Stomach (tissue), 9 donors: ENCODE results near the gene CDH23. TPM values are rescaled to one million over a fixed set of nuclear protein-coding genes. Genes with fewer than 3 reads are reported as not detected.

Experiments
- DNase-seq, 2 donors: peaks; one replicate each; pipeline versions ENCODE4 v3.0.0 to v3.0.0-alpha.2; 2013 to 2019
- H3K27ac ChIP-seq, 5 donors: fragments of 200-600 bp in 4 of 5; sonication (generic) in 4 of 5; one replicate each; pipeline ENCODE4 v1.5.1; 2013 to 2019; ENCODE audit warnings: mild to moderate bottlenecking in 1 of 5, moderate library complexity in 1 of 5
- H3K27me3 ChIP-seq, 3 donors: fragments of 200-600 bp; sonication (generic); one replicate each; pipeline ENCODE4 v1.5.1; 2017 to 2019; ENCODE audit warnings: mixed run types in 1 of 3
- H3K36me3 ChIP-seq, 4 donors: fragments of 200-600 bp; sonication (generic); 1 replicate in 3 of 4; 2 replicates in 1 of 4; pipeline ENCODE4 v1.5.1; 2016 to 2019
- H3K4me1 ChIP-seq, 4 donors: fragments of 200-600 bp; sonication (generic); one replicate each; pipeline ENCODE4 v1.5.1; 2016 to 2019
- H3K4me3 ChIP-seq, 4 donors: fragments of 200-600 bp; sonication (generic) in 3 of 4; one replicate each; pipeline ENCODE4 v1.5.1; 2016 to 2019; ENCODE audit warnings: mild to moderate bottlenecking in 1 of 4
- H3K9me3 ChIP-seq, 4 donors: fragments of 200-600 bp; sonication (generic); one replicate each; pipeline ENCODE4 v1.5.1; 2016 to 2019
- EP300 ChIP-seq: sonication (generic); formaldehyde crosslinking; IDR thresholded peaks from one replicate; pipeline ENCODE4 v1.6.1; 2017; ENCODE audit warnings: antibody characterized with exemption
- POLR2A ChIP-seq, 4 donors: fragments of 450-650 bp; IDR thresholded peaks; one replicate each; pipeline ENCODE4 v1.6.1; 2016; ENCODE audit warnings: antibody characterized with exemption in 4 of 4, control low read depth in 2 of 4, mild to moderate bottlenecking in 1 of 4, moderate library complexity in 1 of 4
- POLR2AphosphoS5 ChIP-seq, 3 donors: sonication (generic); formaldehyde crosslinking; IDR thresholded peaks; one replicate each; pipeline ENCODE4 v1.6.1; 2016; ENCODE audit warnings: antibody characterized with exemption in 3 of 3
- WGBS, 5 donors: extraction: QIAGEN DNeasy Blood & Tissue Kit in 3 of 5; methylation state at CpG; one replicate each; pipeline versions ENCODE4 v1.1.5 to v1.1.7; 2013 to 2018; 5-methylcytosine and 5-hydroxymethylcytosine counted together
- intact Hi-C: fragments of 100-400 bp; cut with DNase I; formaldehyde crosslinking; loops from one replicate; pipeline ENCODE4 v1.15.1; 2023; ENCODE audit warnings: low total_unique reads
- polyA plus RNA-seq, 3 donors: library from polyadenylated mRNA; stranded (reverse); fragments of 200-250 nt; gene quantifications; one replicate each; pipeline ENCODE4 v1.2.3, GENCODE V29; 2013
- total RNA-seq, 5 donors: library from RNA; depleted of rRNA; stranded (reverse); fragments of >200 nt; gene quantifications; one replicate each; pipeline versions ENCODE4 v1.1.0 to v1.2.3, GENCODE V29; 2014 to 2016
- TF ChIP-seq, protein P1 (sequence below), 7 experiments: fragments of 450-650 bp in 4 of 7; fragments of 200-600 bp in 3 of 7; sonication (generic) in 3 of 7; IDR thresholded peaks; one replicate each; pipeline ENCODE4 v1.5.1; 2016 to 2019; ENCODE audit warnings: antibody characterized with exemption in 7 of 7, control low read depth in 2 of 7, mild to moderate bottlenecking in 1 of 7
- donor health status: healthy with polysubstance abuse.
- donor health status: Bipolar disorder and iron deficiency.
- donor health status: healthy.

The CDH23 gene
- total and polyA plus RNA-seq, 8 donors: 0.31 to 8.2 (median 2.2) TPM

DNA sequence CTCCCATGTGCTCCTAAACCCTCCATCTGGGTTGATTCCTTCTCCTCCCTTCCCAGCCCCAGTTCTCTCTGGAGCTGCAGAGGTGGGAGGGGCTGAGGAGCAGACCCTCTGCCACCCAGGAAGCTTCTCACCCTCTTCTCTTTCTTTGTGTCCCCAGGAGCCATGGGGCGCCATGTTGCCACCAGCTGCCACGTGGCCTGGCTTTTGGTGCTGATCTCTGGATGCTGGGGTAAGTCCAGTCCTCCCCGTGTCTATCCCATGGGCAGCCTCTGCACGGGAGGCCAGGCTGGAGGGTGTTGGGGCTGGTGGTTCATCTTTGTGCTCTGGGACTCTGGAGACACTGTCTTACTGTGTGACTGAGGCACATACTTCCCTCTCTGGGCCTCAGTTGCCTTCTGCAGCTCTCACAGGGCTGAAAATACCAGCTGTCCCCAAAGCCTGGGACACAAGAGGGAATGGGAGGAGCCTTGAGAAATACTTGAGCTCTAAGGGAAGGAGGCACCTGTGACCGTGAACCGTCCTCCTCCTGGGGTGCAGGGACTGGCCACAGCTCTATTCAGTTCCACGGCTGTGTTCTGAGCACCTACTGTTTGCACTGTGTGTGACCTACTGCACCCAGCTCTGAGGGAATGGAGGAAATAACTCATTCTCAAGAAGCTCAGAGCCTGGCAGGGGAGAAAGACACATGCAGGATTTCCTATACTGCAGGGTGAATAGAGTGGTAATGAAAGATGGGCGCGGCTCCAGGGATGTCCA, 43.1 kb downstream of the CDH23 start:
- DNase-seq: no peak
- no peak for TF ChIP-seq EP300
- TF ChIP-seq POLR2A (IDR thresholded peaks at IDR 0.05): no peak
- TF ChIP-seq POLR2AphosphoS5 (IDR thresholded peaks at IDR 0.05): no peak
- TF ChIP-seq, protein P1, sequence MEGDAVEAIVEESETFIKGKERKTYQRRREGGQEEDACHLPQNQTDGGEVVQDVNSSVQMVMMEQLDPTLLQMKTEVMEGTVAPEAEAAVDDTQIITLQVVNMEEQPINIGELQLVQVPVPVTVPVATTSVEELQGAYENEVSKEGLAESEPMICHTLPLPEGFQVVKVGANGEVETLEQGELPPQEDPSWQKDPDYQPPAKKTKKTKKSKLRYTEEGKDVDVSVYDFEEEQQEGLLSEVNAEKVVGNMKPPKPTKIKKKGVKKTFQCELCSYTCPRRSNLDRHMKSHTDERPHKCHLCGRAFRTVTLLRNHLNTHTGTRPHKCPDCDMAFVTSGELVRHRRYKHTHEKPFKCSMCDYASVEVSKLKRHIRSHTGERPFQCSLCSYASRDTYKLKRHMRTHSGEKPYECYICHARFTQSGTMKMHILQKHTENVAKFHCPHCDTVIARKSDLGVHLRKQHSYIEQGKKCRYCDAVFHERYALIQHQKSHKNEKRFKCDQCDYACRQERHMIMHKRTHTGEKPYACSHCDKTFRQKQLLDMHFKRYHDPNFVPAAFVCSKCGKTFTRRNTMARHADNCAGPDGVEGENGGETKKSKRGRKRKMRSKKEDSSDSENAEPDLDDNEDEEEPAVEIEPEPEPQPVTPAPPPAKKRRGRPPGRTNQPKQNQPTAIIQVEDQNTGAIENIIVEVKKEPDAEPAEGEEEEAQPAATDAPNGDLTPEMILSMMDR (IDR thresholded peaks at IDR 0.05): no peak
- no peaks in the 10 kb centered on the region for H3K27me3 ChIP-seq
- peaks cover 0 to 15% (median 0%) of the 10 kb centered on the region in 4 donors for H3K4me1 ChIP-seq
- intact Hi-C loops: no loop called here
- 71 to 76% (median 74%) methylated on average over 9 of the region's 9 CpGs for WGBS, 5 donors
- no peak overlapping the region for H3K4me3 ChIP-seq
- H3K9me3 ChIP-seq: no peaks in the 10 kb centered on the region
- H3K36me3 ChIP-seq: no peaks in the 10 kb centered on the region
- no peak overlapping the region for H3K27ac ChIP-seq

DNA sequence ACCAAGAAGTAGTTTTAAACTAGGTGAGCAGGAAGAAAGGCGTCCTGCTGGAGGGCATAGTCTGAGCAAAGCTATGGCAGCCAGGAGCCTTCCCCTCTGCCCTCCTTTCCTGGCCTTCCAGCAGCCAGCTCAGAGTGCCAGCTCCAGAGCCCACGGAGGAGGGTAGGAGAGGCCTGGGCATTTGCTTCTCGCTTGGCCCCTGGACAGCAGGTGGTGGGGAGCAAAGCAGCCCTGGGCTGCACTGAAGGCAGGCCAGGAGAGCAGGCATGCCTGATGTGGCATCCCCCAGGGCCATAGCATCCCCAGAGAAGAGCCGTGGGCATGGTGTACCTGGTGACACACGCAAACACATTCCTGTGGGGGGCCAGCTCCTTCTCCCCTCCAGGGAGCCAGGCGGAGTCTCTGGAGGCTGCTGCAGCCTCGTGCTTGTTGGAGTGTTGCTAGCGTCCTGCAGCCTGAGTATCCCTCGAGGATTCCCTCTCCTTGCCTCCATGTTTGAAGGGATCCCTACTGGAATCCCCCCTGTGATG, 43.9 kb downstream of the CDH23 start:
- H3K4me1 ChIP-seq: peaks cover 0 to 11% (median 0%) of the 10 kb centered on the region in 4 donors
- no peaks in the 10 kb centered on the region for H3K27me3 ChIP-seq
- no peak overlapping the region for H3K27ac ChIP-seq
- H3K9me3 ChIP-seq: no peaks in the 10 kb centered on the region
- no peak for DNase-seq
- no peak overlapping the region for H3K4me3 ChIP-seq
- TF ChIP-seq POLR2AphosphoS5 (IDR thresholded peaks at IDR 0.05): no peak
- TF ChIP-seq, protein P1 (IDR thresholded peaks at IDR 0.05): no peak
- no peak for TF ChIP-seq EP300
- no peak for TF ChIP-seq POLR2A (IDR thresholded peaks at IDR 0.05)
- WGBS, 5 donors: 67 to 80% (median 73%) methylated on average over 7 to 9 of the region's 9 CpGs
- intact Hi-C loops: no loop called here
- H3K36me3 ChIP-seq: no peaks in the 10 kb centered on the region

DNA sequence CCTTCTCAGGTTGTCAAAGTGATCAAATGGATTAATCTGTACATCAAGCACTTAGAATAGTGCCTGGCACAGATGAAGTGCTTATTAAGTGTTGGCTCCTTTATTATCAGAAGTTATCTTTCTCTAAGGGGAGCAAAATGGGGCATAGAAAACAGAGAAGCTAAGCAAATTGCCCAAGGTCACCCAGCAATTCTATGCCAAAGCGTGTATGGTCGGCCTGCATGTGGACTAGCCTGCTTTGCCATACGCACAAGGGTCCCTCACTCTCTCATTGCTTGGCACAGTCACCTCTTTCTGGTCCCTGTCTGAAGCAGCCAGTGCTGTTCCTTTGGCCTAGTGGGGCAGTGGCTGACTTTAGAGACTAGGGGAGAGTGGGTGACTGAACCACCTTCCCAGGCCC, 45.3 kb downstream of the CDH23 start:
- intact Hi-C loops: no loop called here
- TF ChIP-seq, protein P1 (IDR thresholded peaks at IDR 0.05): no peak
- TF ChIP-seq POLR2A (IDR thresholded peaks at IDR 0.05) (no peak), EP300 (no peak), POLR2AphosphoS5 (IDR thresholded peaks at IDR 0.05) (no peak)
- H3K27ac ChIP-seq: no peak overlapping the region

DNA sequence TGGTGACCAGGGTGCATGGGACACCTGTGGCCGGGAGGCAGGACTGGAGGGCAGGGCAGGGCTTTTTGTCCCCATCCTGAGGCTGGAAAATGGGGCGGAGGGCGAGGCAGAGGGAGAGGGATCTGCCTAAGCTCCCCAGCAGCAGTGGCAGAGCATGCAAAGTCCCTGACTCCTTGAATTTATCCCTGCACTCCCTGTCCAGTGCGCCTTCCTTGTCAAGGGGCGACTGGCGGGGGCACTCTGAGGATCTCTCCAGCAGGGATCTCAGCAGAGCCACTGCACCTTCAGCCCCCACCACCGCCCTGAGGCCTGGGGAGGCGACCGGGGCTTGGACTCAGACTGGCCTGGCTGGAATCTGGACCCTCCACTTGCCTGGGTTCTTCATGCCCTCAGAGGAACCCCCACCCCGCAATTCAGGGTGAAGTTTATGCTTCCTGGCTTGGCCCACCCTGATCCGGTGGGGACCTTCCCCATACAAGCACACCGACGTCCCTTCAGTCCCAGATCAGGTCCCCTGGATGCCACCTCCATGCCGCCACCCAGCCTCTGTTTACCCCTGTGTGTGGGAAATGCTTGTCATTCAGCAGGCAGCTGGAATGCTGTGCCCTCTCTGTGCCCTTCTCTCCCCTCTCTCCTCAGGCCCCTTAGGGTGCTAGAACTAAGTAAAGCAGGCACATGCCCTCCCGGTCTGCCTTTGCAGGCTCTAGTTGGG, 46.3 kb downstream of the CDH23 start:
- H3K27ac ChIP-seq: no peak overlapping the region
- DNase-seq: no peak
- no peaks in the 10 kb centered on the region for H3K36me3 ChIP-seq
- H3K9me3 ChIP-seq: no peaks in the 10 kb centered on the region
- H3K4me3 ChIP-seq: no peak overlapping the region
- TF ChIP-seq EP300 (no peak), POLR2A (IDR thresholded peaks at IDR 0.05) (no peak)
- TF ChIP-seq, protein P1 (IDR thresholded peaks at IDR 0.05): no peak
- no peaks in the 10 kb centered on the region for H3K4me1 ChIP-seq
- WGBS, 5 donors: 81 to 90% (median 84%) methylated on average over 9 to 15 of the region's 15 CpGs
- H3K27me3 ChIP-seq: no peaks in the 10 kb centered on the region
- intact Hi-C loops: no loop called here

More for the DNA sequence above, 45.3 kb downstream of the CDH23 start:
- H3K4me3 ChIP-seq: no peak overlapping the region
- no peak for DNase-seq
- no peaks in the 10 kb centered on the region for H3K4me1 ChIP-seq
- H3K27me3 ChIP-seq: no peaks in the 10 kb centered on the region
- no peaks in the 10 kb centered on the region for H3K36me3 ChIP-seq
- H3K9me3 ChIP-seq: no peaks in the 10 kb centered on the region
- 95 to 100% (median 97%) methylated on average over 2 to 3 of the region's 3 CpGs for WGBS, 5 donors
